ENCODE data around the gene BCKDHB.

The BCKDHB gene

DNA sequence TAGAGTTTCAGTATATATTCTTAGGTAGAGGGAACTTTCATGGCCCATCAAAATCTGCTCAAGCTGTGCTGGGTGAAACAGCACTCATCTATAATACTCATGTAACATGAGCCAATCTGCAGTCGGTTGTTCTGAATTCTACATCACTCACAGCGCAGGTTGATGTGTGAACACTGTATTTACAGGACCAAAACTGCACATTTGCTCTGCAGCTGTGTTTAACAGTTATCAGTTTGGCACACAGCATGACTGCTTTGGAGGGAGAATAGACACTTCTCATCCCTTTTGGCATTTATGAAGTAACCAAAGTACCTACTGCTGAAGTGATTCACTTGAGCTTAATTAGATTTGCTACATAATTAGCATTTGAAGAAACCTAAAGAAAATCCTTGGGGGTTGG, 225.1 kb downstream of the BCKDHB start:
- Histone ChIP-seq H3K4me2 (ENCODE audit: low read depth, low read length) (no peak overlapping the region), H3K79me2 (ENCODE audit: low read length) (no peaks in the 10 kb centered on the region), H3K9me3 (replicated peaks; ENCODE audit: insufficient read depth, low read length) (no peaks in the 10 kb centered on the region), H3K9me2 (replicated peaks; ENCODE audit: insufficient read depth, low read length) (no peaks in the 10 kb centered on the region), H4K20me1 (ENCODE audit: insufficient read depth, low read length) (no peaks in the 10 kb centered on the region), H3F3A (ENCODE audit: insufficient read depth, low read length) (no peaks in the 10 kb centered on the region), H3K9ac (ENCODE audit: low read length) (no peak overlapping the region), H3K4me3 (ENCODE audit: low read length) (no peak overlapping the region), H2AFZ (ENCODE audit: low read length) (no peak overlapping the region), H3K27me3 (replicated peaks; ENCODE audit: insufficient read depth, low read length) (no peaks in the 10 kb centered on the region), H3K36me3 (replicated peaks; ENCODE audit: insufficient read depth, low read length) (no peaks in the 10 kb centered on the region), H3K27ac (ENCODE audit: low read length) (no peak overlapping the region), H3K4me1 (ENCODE audit: low read length) (no peaks in the 10 kb centered on the region)
- DNase-seq, result no peak
- no peak for TF ChIP-seq EZH2phosphoT487 (IDR thresholded peaks at IDR 0.05; ENCODE audit: low read length)
- no peak for TF ChIP-seq EZH2 (optimal IDR thresholded peaks at IDR 0.05; ENCODE audit: low read depth, low read length)
- TF ChIP-seq, protein P1, sequence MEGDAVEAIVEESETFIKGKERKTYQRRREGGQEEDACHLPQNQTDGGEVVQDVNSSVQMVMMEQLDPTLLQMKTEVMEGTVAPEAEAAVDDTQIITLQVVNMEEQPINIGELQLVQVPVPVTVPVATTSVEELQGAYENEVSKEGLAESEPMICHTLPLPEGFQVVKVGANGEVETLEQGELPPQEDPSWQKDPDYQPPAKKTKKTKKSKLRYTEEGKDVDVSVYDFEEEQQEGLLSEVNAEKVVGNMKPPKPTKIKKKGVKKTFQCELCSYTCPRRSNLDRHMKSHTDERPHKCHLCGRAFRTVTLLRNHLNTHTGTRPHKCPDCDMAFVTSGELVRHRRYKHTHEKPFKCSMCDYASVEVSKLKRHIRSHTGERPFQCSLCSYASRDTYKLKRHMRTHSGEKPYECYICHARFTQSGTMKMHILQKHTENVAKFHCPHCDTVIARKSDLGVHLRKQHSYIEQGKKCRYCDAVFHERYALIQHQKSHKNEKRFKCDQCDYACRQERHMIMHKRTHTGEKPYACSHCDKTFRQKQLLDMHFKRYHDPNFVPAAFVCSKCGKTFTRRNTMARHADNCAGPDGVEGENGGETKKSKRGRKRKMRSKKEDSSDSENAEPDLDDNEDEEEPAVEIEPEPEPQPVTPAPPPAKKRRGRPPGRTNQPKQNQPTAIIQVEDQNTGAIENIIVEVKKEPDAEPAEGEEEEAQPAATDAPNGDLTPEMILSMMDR (IDR thresholded peaks at IDR 0.05; ENCODE audit: low read length), result no peak

DNA sequence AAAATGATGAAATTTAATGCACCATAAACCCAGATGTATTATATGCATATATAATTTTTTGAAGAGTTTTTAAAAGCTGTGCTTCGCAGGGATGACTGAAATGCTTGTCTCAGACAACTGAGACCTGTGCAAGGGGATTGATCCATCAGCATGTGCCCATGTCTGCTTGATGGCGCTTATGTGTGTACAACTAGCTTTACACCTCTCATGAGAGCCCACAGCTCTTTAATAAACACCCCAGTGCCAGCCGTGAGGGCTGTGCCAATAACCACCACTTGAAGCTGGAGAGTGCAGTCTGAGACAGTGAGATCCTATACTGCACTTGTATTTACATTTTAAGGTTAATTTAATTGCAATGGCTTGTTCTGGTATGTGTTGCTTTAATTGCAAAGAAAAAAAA, 225.5 kb downstream of the BCKDHB start:
- H3K9me3 ChIP-seq (replicated peaks; ENCODE audit: insufficient read depth, low read length), result no peaks in the 10 kb centered on the region
- H2AFZ ChIP-seq (ENCODE audit: low read length), result no peak overlapping the region
- TF ChIP-seq, protein P1 (IDR thresholded peaks at IDR 0.05; ENCODE audit: low read length), result no peak
- TF ChIP-seq EZH2phosphoT487 (IDR thresholded peaks at IDR 0.05; ENCODE audit: low read length) (no peak), EZH2 (optimal IDR thresholded peaks at IDR 0.05; ENCODE audit: low read depth, low read length) (no peak)
- H3K4me1 ChIP-seq (ENCODE audit: low read length), result no peaks in the 10 kb centered on the region
- H4K20me1 ChIP-seq (ENCODE audit: insufficient read depth, low read length), result no peaks in the 10 kb centered on the region
- DNase-seq, result no peak
- no peak overlapping the region for H3K27ac ChIP-seq (ENCODE audit: low read length)
- H3K9ac ChIP-seq (ENCODE audit: low read length), result no peak overlapping the region
- H3K9me2 ChIP-seq (replicated peaks; ENCODE audit: insufficient read depth, low read length), result no peaks in the 10 kb centered on the region
- H3K27me3 ChIP-seq (replicated peaks; ENCODE audit: insufficient read depth, low read length), result no peaks in the 10 kb centered on the region
- H3K36me3 ChIP-seq (replicated peaks; ENCODE audit: insufficient read depth, low read length), result no peaks in the 10 kb centered on the region
- no peaks in the 10 kb centered on the region for H3F3A ChIP-seq (ENCODE audit: insufficient read depth, low read length)
- H3K79me2 ChIP-seq (ENCODE audit: low read length), result no peaks in the 10 kb centered on the region
- no peak overlapping the region for H3K4me2 ChIP-seq (ENCODE audit: low read depth, low read length)
- H3K4me3 ChIP-seq (ENCODE audit: low read length), result no peak overlapping the region

DNA sequence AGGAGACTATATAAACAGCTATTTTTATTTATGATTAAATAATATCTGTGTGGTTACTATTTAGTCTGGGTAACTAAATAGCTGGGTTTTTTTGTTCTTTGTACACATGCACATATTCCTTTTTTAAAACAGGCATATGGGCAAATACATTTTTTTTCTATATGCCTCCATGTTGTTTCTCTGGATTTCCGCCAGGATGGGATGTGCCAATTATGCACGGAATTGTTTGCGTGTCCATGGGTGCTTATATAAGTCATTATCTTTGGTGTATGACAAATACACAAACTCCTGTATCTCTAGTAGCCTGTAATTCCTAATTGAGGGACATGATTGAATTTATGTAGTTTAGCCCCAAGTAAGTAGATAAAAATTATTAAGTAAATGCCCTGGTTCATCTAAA, 226.9 kb downstream of the BCKDHB start:
- no peak overlapping the region for H3K27ac ChIP-seq (ENCODE audit: low read length)
- H3F3A ChIP-seq (ENCODE audit: insufficient read depth, low read length), result no peaks in the 10 kb centered on the region

More for the DNA sequence above, 226.9 kb downstream of the BCKDHB start:
- no peaks in the 10 kb centered on the region for H3K27me3 ChIP-seq (replicated peaks; ENCODE audit: insufficient read depth, low read length)
- H3K9me2 ChIP-seq (replicated peaks; ENCODE audit: insufficient read depth, low read length), result no peaks in the 10 kb centered on the region
- no peaks in the 10 kb centered on the region for H3K9me3 ChIP-seq (replicated peaks; ENCODE audit: insufficient read depth, low read length)
- no peaks in the 10 kb centered on the region for H3K36me3 ChIP-seq (replicated peaks; ENCODE audit: insufficient read depth, low read length)
- no peak overlapping the region for H2AFZ ChIP-seq (ENCODE audit: low read length)
- H3K4me3 ChIP-seq (ENCODE audit: low read length), result no peak overlapping the region
- no peaks in the 10 kb centered on the region for H3K4me1 ChIP-seq (ENCODE audit: low read length)
- no peaks in the 10 kb centered on the region for H4K20me1 ChIP-seq (ENCODE audit: insufficient read depth, low read length)
- TF ChIP-seq EZH2 (optimal IDR thresholded peaks at IDR 0.05; ENCODE audit: low read depth, low read length), result no peak
- TF ChIP-seq, protein P1 (IDR thresholded peaks at IDR 0.05; ENCODE audit: low read length), result no peak
- no peak for TF ChIP-seq EZH2phosphoT487 (IDR thresholded peaks at IDR 0.05; ENCODE audit: low read length)
- no peak overlapping the region for H3K9ac ChIP-seq (ENCODE audit: low read length)
- DNase-seq, result no peak
- H3K4me2 ChIP-seq (ENCODE audit: low read depth, low read length), result no peak overlapping the region
- H3K79me2 ChIP-seq (ENCODE audit: low read length), result no peaks in the 10 kb centered on the region
